ENCODE measurements around the gene PKD1. TPM values are rescaled to one million over a fixed set of nuclear protein-coding genes. Genes with fewer than 3 reads are reported as not detected.
A peak's percentile ranks its signal among the peaks of the same experiment; 100 is the strongest.

The PKD1 gene
- total and polyA plus RNA-seq, 2 of the 13 experiments (the other 11 are each of a cell fraction or from before 2014, with no cell fraction given) = 22.1 to 23.0 TPM

GRCh38 chr16:2147981-2148671, 12.4 kb upstream of the PKD1 start, which contains the start of gene RAB26 (continued):
- TF ChIP-seq, protein P1, sequence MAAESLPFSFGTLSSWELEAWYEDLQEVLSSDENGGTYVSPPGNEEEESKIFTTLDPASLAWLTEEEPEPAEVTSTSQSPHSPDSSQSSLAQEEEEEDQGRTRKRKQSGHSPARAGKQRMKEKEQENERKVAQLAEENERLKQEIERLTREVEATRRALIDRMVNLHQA (CRISPR knock-in tag; IDR thresholded peaks at IDR 0.05) = no peak
- TF ChIP-seq NFAT5 (CRISPR knock-in tag; IDR thresholded peaks at IDR 0.05) (no peak), ZNF788 (CRISPR knock-in tag; IDR thresholded peaks at IDR 0.05; ENCODE audit: borderline replicate concordance) (peak; percentile 69; the same call in 1 of the 2 replicates), ZNF367 (CRISPR knock-in tag; IDR thresholded peaks at IDR 0.05; ENCODE audit: borderline replicate concordance) (no peak), KDM3A (CRISPR knock-in tag; IDR thresholded peaks at IDR 0.05; ENCODE audit: low read depth) (peak; percentile 23; the same call in 1 of the 2 replicates), MIXL1 (CRISPR knock-in tag; IDR thresholded peaks at IDR 0.05) (no peak), FOXK1 (CRISPR knock-in tag; IDR thresholded peaks at IDR 0.05; ENCODE audit: borderline replicate concordance, low read depth) (no peak), TAF1 (CRISPR knock-in tag; IDR thresholded peaks at IDR 0.05) (no peak; the same call in 1 of the 2 replicates), ZNF276 (CRISPR knock-in tag; IDR thresholded peaks at IDR 0.05; ENCODE audit: low read depth) (no peak), CENPBD1 (CRISPR knock-in tag; IDR thresholded peaks at IDR 0.05; ENCODE audit: borderline replicate concordance, low read depth) (no peak), ZFX (CRISPR knock-in tag; IDR thresholded peaks at IDR 0.05; ENCODE audit: low read depth) (peak; percentile 33; the same call in 1 of the 2 replicates), XBP1 (CRISPR knock-in tag; IDR thresholded peaks at IDR 0.05) (no peak), ZFP62 (CRISPR knock-in tag; IDR thresholded peaks at IDR 0.05) (no peak), KDM5A (IDR thresholded peaks at IDR 0.05; ENCODE audit: borderline replicate concordance, low read length) (no peak), ZNF615 (CRISPR knock-in tag; IDR thresholded peaks at IDR 0.05; ENCODE audit: borderline replicate concordance) (no peak), ZNF709 (CRISPR knock-in tag; IDR thresholded peaks at IDR 0.05) (no peak), POLR2G (IDR thresholded peaks at IDR 0.05; ENCODE audit: low read depth, low read length) (peak; percentile 36; the same call in 1 of the 2 replicates)
- TF ChIP-seq, protein P2, sequence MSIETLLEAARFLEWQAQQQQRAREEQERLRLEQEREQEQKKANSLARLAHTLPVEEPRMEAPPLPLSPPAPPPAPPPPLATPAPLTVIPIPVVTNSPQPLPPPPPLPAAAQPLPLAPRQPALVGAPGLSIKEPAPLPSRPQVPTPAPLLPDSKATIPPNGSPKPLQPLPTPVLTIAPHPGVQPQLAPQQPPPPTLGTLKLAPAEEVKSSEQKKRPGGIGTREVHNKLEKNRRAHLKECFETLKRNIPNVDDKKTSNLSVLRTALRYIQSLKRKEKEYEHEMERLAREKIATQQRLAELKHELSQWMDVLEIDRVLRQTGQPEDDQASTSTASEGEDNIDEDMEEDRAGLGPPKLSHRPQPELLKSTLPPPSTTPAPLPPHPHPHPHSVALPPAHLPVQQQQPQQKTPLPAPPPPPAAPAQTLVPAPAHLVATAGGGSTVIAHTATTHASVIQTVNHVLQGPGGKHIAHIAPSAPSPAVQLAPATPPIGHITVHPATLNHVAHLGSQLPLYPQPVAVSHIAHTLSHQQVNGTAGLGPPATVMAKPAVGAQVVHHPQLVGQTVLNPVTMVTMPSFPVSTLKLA (IDR thresholded peaks at IDR 0.05) = peak; percentile 12; the same call in 1 of the 2 replicates
- TF ChIP-seq, protein P3, sequence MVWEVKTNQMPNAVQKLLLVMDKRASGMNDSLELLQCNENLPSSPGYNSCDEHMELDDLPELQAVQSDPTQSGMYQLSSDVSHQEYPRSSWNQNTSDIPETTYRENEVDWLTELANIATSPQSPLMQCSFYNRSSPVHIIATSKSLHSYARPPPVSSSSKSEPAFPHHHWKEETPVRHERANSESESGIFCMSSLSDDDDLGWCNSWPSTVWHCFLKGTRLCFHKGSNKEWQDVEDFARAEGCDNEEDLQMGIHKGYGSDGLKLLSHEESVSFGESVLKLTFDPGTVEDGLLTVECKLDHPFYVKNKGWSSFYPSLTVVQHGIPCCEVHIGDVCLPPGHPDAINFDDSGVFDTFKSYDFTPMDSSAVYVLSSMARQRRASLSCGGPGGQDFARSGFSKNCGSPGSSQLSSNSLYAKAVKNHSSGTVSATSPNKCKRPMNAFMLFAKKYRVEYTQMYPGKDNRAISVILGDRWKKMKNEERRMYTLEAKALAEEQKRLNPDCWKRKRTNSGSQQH (CRISPR knock-in tag; IDR thresholded peaks at IDR 0.05; ENCODE audit: low read depth) = no peak
